ENCODE data around the gene KLHL22. TPM values are rescaled to one million over a fixed set of nuclear protein-coding genes. Genes with fewer than 3 reads are reported as not detected.
"Not testable (repeated sequence)": the region's sequence is repeated elsewhere in the genome, so short reads cannot be mapped to it uniquely, and the experiment has no call there.

The KLHL22 gene
- total RNA-seq, 1 donor from 2014 or later = 14.3 TPM

GRCh38 chr22:20483771-20484170, 11.8 kb downstream of the KLHL22 start:
- Histone ChIP-seq H3K79me2 (ENCODE audit: low read depth) (no peaks in the 10 kb centered on the region), H3K9ac (no peak overlapping the region), H3K27me3 (no peaks in the 10 kb centered on the region), H3K27ac (no peak overlapping the region), H4K20me1 (ENCODE audit: low read depth) (peaks cover 12% of the 10 kb centered on the region), H3K4me2 (no peak overlapping the region), H3K4me3 (no peak overlapping the region), H2AFZ (replicated peaks) (no peak overlapping the region), H3F3A (ENCODE audit: low read depth) (no peaks in the 10 kb centered on the region), H3K36me3 (no peaks in the 10 kb centered on the region), H3K9me3 (ENCODE audit: low read depth) (no peaks in the 10 kb centered on the region), H3K4me1 (no peaks in the 10 kb centered on the region)
- Mint-ChIP-seq H3K9me3 (peaks cover 11% of the 10 kb centered on the region), H3K27ac (no peak overlapping the region), H3K4me1 (peaks cover 2% of the 10 kb centered on the region), H3K4me3 (no peak overlapping the region), H3K36me3 (peaks cover 42% of the 10 kb centered on the region), H3K27me3 (ENCODE audit: insufficient read depth, low read depth) (peaks cover 3% of the 10 kb centered on the region)
- no peak for DNase-seq (ENCODE audit: low spot score)
- TF ChIP-seq EZH2phosphoT487 (IDR thresholded peaks at IDR 0.05) = no peak
- TF ChIP-seq, protein P1, sequence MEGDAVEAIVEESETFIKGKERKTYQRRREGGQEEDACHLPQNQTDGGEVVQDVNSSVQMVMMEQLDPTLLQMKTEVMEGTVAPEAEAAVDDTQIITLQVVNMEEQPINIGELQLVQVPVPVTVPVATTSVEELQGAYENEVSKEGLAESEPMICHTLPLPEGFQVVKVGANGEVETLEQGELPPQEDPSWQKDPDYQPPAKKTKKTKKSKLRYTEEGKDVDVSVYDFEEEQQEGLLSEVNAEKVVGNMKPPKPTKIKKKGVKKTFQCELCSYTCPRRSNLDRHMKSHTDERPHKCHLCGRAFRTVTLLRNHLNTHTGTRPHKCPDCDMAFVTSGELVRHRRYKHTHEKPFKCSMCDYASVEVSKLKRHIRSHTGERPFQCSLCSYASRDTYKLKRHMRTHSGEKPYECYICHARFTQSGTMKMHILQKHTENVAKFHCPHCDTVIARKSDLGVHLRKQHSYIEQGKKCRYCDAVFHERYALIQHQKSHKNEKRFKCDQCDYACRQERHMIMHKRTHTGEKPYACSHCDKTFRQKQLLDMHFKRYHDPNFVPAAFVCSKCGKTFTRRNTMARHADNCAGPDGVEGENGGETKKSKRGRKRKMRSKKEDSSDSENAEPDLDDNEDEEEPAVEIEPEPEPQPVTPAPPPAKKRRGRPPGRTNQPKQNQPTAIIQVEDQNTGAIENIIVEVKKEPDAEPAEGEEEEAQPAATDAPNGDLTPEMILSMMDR (IDR thresholded peaks at IDR 0.05) = no peak
- no peak for TF ChIP-seq EZH2 (IDR thresholded peaks at IDR 0.05)

GRCh38 chr22:20483143-20483506, 12.5 kb downstream of the KLHL22 start:
- DNase-seq (ENCODE audit: low spot score); H3F3A ChIP-seq (ENCODE audit: low read depth); H2AFZ ChIP-seq (replicated peaks); H3K79me2 ChIP-seq (ENCODE audit: low read depth); H3K27ac ChIP-seq; H3K27me3 Mint-ChIP-seq (ENCODE audit: insufficient read depth, low read depth); H3K9me3 ChIP-seq (ENCODE audit: low read depth); H3K4me1 Mint-ChIP-seq; H4K20me1 ChIP-seq (ENCODE audit: low read depth); H3K27me3 ChIP-seq; H3K4me2 ChIP-seq; H3K27ac Mint-ChIP-seq; H3K36me3 ChIP-seq; H3K9ac ChIP-seq; H3K4me3 Mint-ChIP-seq; H3K4me3 ChIP-seq; H3K4me1 ChIP-seq: not testable (repeated sequence)
- peaks cover 39% of the 10 kb centered on the region for H3K36me3 Mint-ChIP-seq
- peaks cover 11% of the 10 kb centered on the region for H3K9me3 Mint-ChIP-seq

- no peaks in the 10 kb centered on the region for H3K79me2 ChIP-seq (ENCODE audit: low read depth)
- no peak overlapping the region for H3K4me3 ChIP-seq
- no peak overlapping the region for H3K9ac ChIP-seq
- H3F3A ChIP-seq (ENCODE audit: low read depth) = no peaks in the 10 kb centered on the region
- H3K36me3 Mint-ChIP-seq = peaks cover 35% of the 10 kb centered on the region
- peaks cover 17% of the 10 kb centered on the region for H3K9me3 Mint-ChIP-seq
- no peak overlapping the region for H3K4me2 ChIP-seq
- no peaks in the 10 kb centered on the region for H3K27me3 ChIP-seq
- no peak overlapping the region for H3K27ac ChIP-seq
- no peaks in the 10 kb centered on the region for H3K4me1 ChIP-seq
- H3K36me3 ChIP-seq = no peaks in the 10 kb centered on the region
- H3K27me3 Mint-ChIP-seq (ENCODE audit: insufficient read depth, low read depth) = peaks cover 3% of the 10 kb centered on the region
- H4K20me1 ChIP-seq (ENCODE audit: low read depth) = no peaks in the 10 kb centered on the region
- no peak overlapping the region for H2AFZ ChIP-seq (replicated peaks)
- DNase-seq (ENCODE audit: low spot score) = no peak
- H3K9me3 ChIP-seq (ENCODE audit: low read depth) = no peaks in the 10 kb centered on the region
- no peak overlapping the region for H3K4me3 Mint-ChIP-seq
- H3K4me1 Mint-ChIP-seq = no peaks in the 10 kb centered on the region
- no peak overlapping the region for H3K27ac Mint-ChIP-seq
- TF ChIP-seq EZH2 (IDR thresholded peaks at IDR 0.05) (no peak), EZH2phosphoT487 (IDR thresholded peaks at IDR 0.05) (no peak)
- TF ChIP-seq, protein P1 (IDR thresholded peaks at IDR 0.05) = no peak
These were observed 15.9 kb downstream of the KLHL22 start for GRCh38 chr22:20479612-20480196.

- not testable (repeated sequence) for H3K4me3 ChIP-seq; H3K9me3 ChIP-seq (ENCODE audit: low read depth); H2AFZ ChIP-seq (replicated peaks); H3F3A ChIP-seq (ENCODE audit: low read depth); H3K27ac ChIP-seq; H3K9ac ChIP-seq; H3K4me1 ChIP-seq; H3K4me1 Mint-ChIP-seq; DNase-seq (ENCODE audit: low spot score); H3K79me2 ChIP-seq (ENCODE audit: low read depth); H3K4me2 ChIP-seq; H3K27me3 ChIP-seq; H3K27me3 Mint-ChIP-seq (ENCODE audit: insufficient read depth, low read depth); H4K20me1 ChIP-seq (ENCODE audit: low read depth); H3K36me3 ChIP-seq; H3K4me3 Mint-ChIP-seq; H3K27ac Mint-ChIP-seq
- H3K9me3 Mint-ChIP-seq = peaks cover 13% of the 10 kb centered on the region
- H3K36me3 Mint-ChIP-seq = peaks cover 22% of the 10 kb centered on the region
These were observed 17.5 kb downstream of the KLHL22 start for GRCh38 chr22:20478059-20478458.

DNA sequence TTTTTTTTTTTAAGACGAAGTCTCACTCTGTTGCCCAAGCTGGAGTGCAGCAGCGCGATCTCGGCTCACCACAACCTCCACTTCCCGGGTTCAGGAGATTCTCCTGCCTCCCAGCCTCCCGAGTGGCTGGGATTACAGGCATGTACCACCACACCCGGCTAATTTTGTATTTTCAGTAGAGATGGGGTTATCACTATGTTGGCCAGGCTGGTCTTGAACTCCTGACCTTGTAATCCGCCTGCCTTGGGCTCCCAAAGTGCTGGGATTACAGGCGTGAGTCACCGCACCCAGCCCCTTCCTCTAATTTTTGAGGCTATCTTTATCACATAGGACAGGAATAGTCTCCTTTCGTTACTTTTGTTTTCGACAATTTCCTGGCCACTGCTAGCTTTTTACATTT, 20.0 kb downstream of the KLHL22 start:
- H4K20me1 ChIP-seq (ENCODE audit: low read depth); H3K4me3 ChIP-seq; H3K4me3 Mint-ChIP-seq; H3K27ac Mint-ChIP-seq; H3K79me2 ChIP-seq (ENCODE audit: low read depth); H3K27me3 ChIP-seq; H3K9me3 ChIP-seq (ENCODE audit: low read depth); H3K4me1 ChIP-seq; H3K9me3 Mint-ChIP-seq; H3F3A ChIP-seq (ENCODE audit: low read depth); H3K27ac ChIP-seq; H3K36me3 ChIP-seq; H3K9ac ChIP-seq; H3K27me3 Mint-ChIP-seq (ENCODE audit: insufficient read depth, low read depth); H2AFZ ChIP-seq (replicated peaks); H3K4me1 Mint-ChIP-seq; H3K4me2 ChIP-seq; DNase-seq (ENCODE audit: low spot score): not testable (repeated sequence)
- H3K36me3 Mint-ChIP-seq = peaks cover 30% of the 10 kb centered on the region
